IMR-90 (cell line): Measurements from ENCODE around the gene FLII. TPM values are rescaled to one million over a fixed set of nuclear protein-coding genes. Genes with fewer than 3 reads are reported as not detected.

ENCODE experiments used
- ATAC-seq: fragments of 200-7000 bp; cut with Tn5 transposase; 2 replicates; pipeline ENCODE4 v1.9.1; 2020; ENCODE audit warnings: low read depth, mild to moderate bottlenecking, moderate library complexity
- BruUV-seq: library from RNA; stranded (reverse); fragments of 400-500 nt; replicated peaks from 2 replicates; lab custom pipeline; 2021; lab: Mats Ljungman, UMichigan
- CTCF ChIA-PET: fragments of 300-600 bp; formaldehyde crosslinking; extraction: SDS; loops from one replicate; lab custom pipeline; 2021; ENCODE audit warnings: antibody characterized with exemption; lab: Yijun Ruan, JAX
- POLR2A ChIA-PET: fragments of 300-600 bp; sonication (Branson Sonifier 250); formaldehyde crosslinking; loops from one replicate; lab custom pipeline; 2022; ENCODE audit warnings: antibody characterized with exemption; ENCODE audit not compliant: unreplicated experiment; lab: Charles Lee
- DNase-seq: peaks from one replicate; pipeline ENCODE4 v3.0.0; 2013
- H2AFZ ChIP-seq: replicated peaks from 2 replicates; pipeline ENCODE3; 2013; ENCODE audit warnings: low read length, mild to moderate bottlenecking; ENCODE audit not compliant: poor library complexity
- H2AK5ac ChIP-seq: 2 replicates; pipeline ENCODE4 v1.6.1; 2013; ENCODE audit warnings: low read depth, low read length, inconsistent platforms
- H2AK9ac ChIP-seq: replicated peaks from 2 replicates; pipeline ENCODE3; 2013; ENCODE audit warnings: mild to moderate bottlenecking, low read depth, low read length, moderate library complexity; ENCODE audit not compliant: poor library complexity
- H2BK120ac ChIP-seq: 2 replicates; pipeline ENCODE4 v1.6.1; 2013; ENCODE audit warnings: low read depth, low read length, inconsistent platforms
- H2BK15ac ChIP-seq: 3 replicates; pipeline ENCODE4 v1.6.1; 2013; ENCODE audit warnings: low read depth, low read length, inconsistent platforms
- H2BK20ac ChIP-seq: 2 replicates; pipeline ENCODE4 v1.6.1; 2013; ENCODE audit warnings: low read depth, mild to moderate bottlenecking, inconsistent platforms, low read length, moderate library complexity
- H2BK5ac ChIP-seq: 2 replicates; pipeline ENCODE4 v1.6.1; 2013; ENCODE audit warnings: mild to moderate bottlenecking, low read depth, low read length, inconsistent platforms; ENCODE audit not compliant: poor library complexity, severe bottlenecking
- H3K14ac ChIP-seq: replicated peaks from 2 replicates; pipeline ENCODE4 v1.6.1; 2013; ENCODE audit warnings: low read depth, low read length, inconsistent platforms
- H3K18ac ChIP-seq: 2 replicates; pipeline ENCODE4 v1.6.1; 2013; ENCODE audit warnings: low read depth, low read length, control low read depth
- H3K23ac ChIP-seq: 2 replicates; pipeline ENCODE4 v1.6.1; 2013; ENCODE audit warnings: low read depth, low read length, inconsistent platforms
- H3K27ac ChIP-seq: 2 replicates; pipeline ENCODE4 v1.5.1; 2013; ENCODE audit warnings: mild to moderate bottlenecking, control low read depth, low read length; ENCODE audit not compliant: insufficient read depth
- H3K27me3 ChIP-seq: 2 replicates; pipeline ENCODE4 v1.6.1; 2013; ENCODE audit warnings: low read length; ENCODE audit not compliant: control insufficient read depth, insufficient read depth
- H3K36me3 ChIP-seq: 2 replicates; pipeline ENCODE4 v1.6.1; 2013; ENCODE audit warnings: low read length, mixed read lengths; ENCODE audit not compliant: control insufficient read depth, insufficient read depth
- H3K4ac ChIP-seq: 2 replicates; pipeline ENCODE4 v1.6.1; 2013; ENCODE audit warnings: low read depth, low read length, inconsistent platforms
- H3K4me1 ChIP-seq: 2 replicates; pipeline ENCODE4 v1.6.1; 2013; ENCODE audit warnings: low read length, mixed read lengths; ENCODE audit not compliant: control insufficient read depth, insufficient read depth
- H3K4me2 ChIP-seq: 2 replicates; pipeline ENCODE4 v1.6.1; 2013; ENCODE audit warnings: low read depth, mild to moderate bottlenecking, control low read depth, low read length, moderate library complexity
- H3K4me3 ChIP-seq: 2 replicates; pipeline ENCODE4 v1.5.1; 2013; ENCODE audit warnings: low read depth, mild to moderate bottlenecking, control low read depth, low read length, moderate library complexity; ENCODE audit not compliant: insufficient read depth
- H3K56ac ChIP-seq: 2 replicates; pipeline ENCODE4 v1.6.1; 2013; ENCODE audit warnings: low read length, inconsistent platforms; ENCODE audit not compliant: insufficient read depth; ENCODE audit errors: extremely low read depth
- H3K79me1 ChIP-seq, 2 experiments: 2 replicates each; pipeline ENCODE4 v1.6.1; 2013; ENCODE audit warnings: low read length in 2 of 2, inconsistent platforms in 1 of 2, low read depth in 1 of 2
- H3K9ac ChIP-seq: 2 replicates; pipeline ENCODE4 v1.6.1; 2013; ENCODE audit warnings: low read depth, low read length, control low read depth
- H3K9me1 ChIP-seq: 2 replicates; pipeline ENCODE4 v1.6.1; 2013; ENCODE audit warnings: low read length, inconsistent platforms; ENCODE audit not compliant: insufficient read depth
- H3K9me3 ChIP-seq: 2 replicates; pipeline ENCODE4 v1.6.1; 2013; ENCODE audit warnings: low read length; ENCODE audit not compliant: control insufficient read depth, insufficient read depth
- H4K20me1 ChIP-seq: 2 replicates; pipeline ENCODE4 v1.6.1; 2013; ENCODE audit warnings: low read length, inconsistent platforms; ENCODE audit not compliant: insufficient read depth
- H4K5ac ChIP-seq: 2 replicates; pipeline ENCODE4 v1.6.1; 2013; ENCODE audit warnings: mild to moderate bottlenecking, low read depth, low read length, control low read depth
- H4K8ac ChIP-seq, 2 experiments: 2 replicates each; pipeline ENCODE4 v1.6.1; 2013; ENCODE audit warnings: low read depth in 2 of 2, low read length in 2 of 2, control low read depth in 1 of 2, inconsistent platforms in 1 of 2
- H4K91ac ChIP-seq: 2 replicates; pipeline ENCODE4 v1.6.1; 2013; ENCODE audit warnings: low read depth, low read length, inconsistent platforms; ENCODE audit not compliant: insufficient read depth
- CHD1 ChIP-seq: IDR thresholded peaks from 2 replicates; pipeline ENCODE4 v1.6.1; 2012; ENCODE audit warnings: low read depth, low read length, improper control_type of control experiment
- ELK1 ChIP-seq: fragments of 150-350 bp; IDR thresholded peaks from 2 replicates; pipeline ENCODE4 v1.6.1; 2016; ENCODE audit warnings: low read depth, mild to moderate bottlenecking, low read length, moderate library complexity, borderline replicate concordance
- FOS ChIP-seq: fragments of 150-350 bp; IDR thresholded peaks from 2 replicates; pipeline ENCODE4 v1.6.1; 2016; ENCODE audit warnings: low read depth, low read length
- MAFK ChIP-seq: IDR thresholded peaks from 2 replicates; pipeline ENCODE4 v1.6.1; 2012; ENCODE audit warnings: low read depth, low read length, improper control_type of control experiment
- MAZ ChIP-seq: IDR thresholded peaks from 2 replicates; pipeline ENCODE4 v1.6.1; 2012; ENCODE audit warnings: low read depth, mild to moderate bottlenecking, low read length, improper control_type of control experiment, moderate library complexity, borderline replicate concordance
- MXI1 ChIP-seq: IDR thresholded peaks from 2 replicates; pipeline ENCODE4 v1.6.1; 2012; ENCODE audit warnings: low read depth, mild to moderate bottlenecking, low read length, moderate library complexity, borderline replicate concordance
- NFE2L2 ChIP-seq: fragments of 150-350 bp; IDR thresholded peaks from 2 replicates; pipeline ENCODE4 v1.6.1; 2016; ENCODE audit warnings: low read depth, mild to moderate bottlenecking, low read length
- POLR2A ChIP-seq: IDR thresholded peaks from 2 replicates; pipeline ENCODE4 v1.6.1; 2012; ENCODE audit warnings: mild to moderate bottlenecking, low read depth, low read length
- RAD21 ChIP-seq: IDR thresholded peaks from 2 replicates; pipeline ENCODE4 v1.6.1; 2012; ENCODE audit warnings: low read length, improper control_type of control experiment
- RCOR1 ChIP-seq: IDR thresholded peaks from 2 replicates; pipeline ENCODE4 v1.6.1; 2012; ENCODE audit warnings: mild to moderate bottlenecking, low read length, improper control_type of control experiment; ENCODE audit not compliant: insufficient replicate concordance
- RFX5 ChIP-seq: IDR thresholded peaks from 2 replicates; pipeline ENCODE4 v1.8.0; 2012; ENCODE audit warnings: low read depth, mild to moderate bottlenecking, low read length, moderate library complexity
- SMC3 ChIP-seq: fragments of 150-350 bp; IDR thresholded peaks from 2 replicates; pipeline ENCODE4 v1.6.1; 2016; ENCODE audit warnings: low read depth, mild to moderate bottlenecking, antibody characterized with exemption, low read length, moderate library complexity
- WGBS, 2 experiments: methylation state at CpG; one replicate each; pipeline versions ENCODE4 v1.1.5 to v1.1.7; 2013; ENCODE audit warnings: missing lambda C conversion rate in 2 of 2; ENCODE audit not compliant: insufficient read length in 1 of 2; ENCODE audit errors: extremely low coverage in 2 of 2; 5-methylcytosine and 5-hydroxymethylcytosine counted together
- dilution Hi-C: fragments of 300-500 bp; cut with HindIII; formaldehyde crosslinking; loops from one replicate; pipeline ENCODE4 v1.14.3; 2018; ENCODE audit warnings: low sequenced_read_pairs; ENCODE audit not compliant: unreplicated experiment
- in situ Hi-C: fragments of 300-500 bp; cut with MboI; formaldehyde crosslinking; loops from 3 replicates; pipeline ENCODE4 v1.14.3; 2019; ENCODE audit warnings: low sequenced_read_pairs, inconsistent platforms, mixed read lengths
- intact Hi-C: fragments of 100-400 bp; cut with micrococcal nuclease; formaldehyde crosslinking; loops from 2 replicates; pipeline ENCODE4 v1.10.0; 2022
- polyA plus RNA-seq, 3 experiments: library from polyadenylated mRNA; depleted of rRNA; stranded (reverse); fragments of >200 nt; gene quantifications; 2 replicates each; pipeline ENCODE4 v1.2.3, GENCODE V29; 2012; ENCODE audit warnings: low replicate concordance in 1 of 3
- total RNA-seq: library from RNA; depleted of rRNA; stranded (reverse); fragments of >200 nt; gene quantifications from 2 replicates; pipeline ENCODE4 v1.2.3, GENCODE V29; 2012
- TF ChIP-seq, protein P1 (sequence below): fragments of 150-350 bp; IDR thresholded peaks from 2 replicates; pipeline ENCODE4 v1.6.1; 2017; ENCODE audit warnings: mild to moderate bottlenecking, antibody characterized with exemption, low read length, low read depth

Gene FLII
- total and polyA plus RNA-seq, 2 of the 4 experiments (the other 2 are of a cell fraction) = 263 to 290 TPM

DNA sequence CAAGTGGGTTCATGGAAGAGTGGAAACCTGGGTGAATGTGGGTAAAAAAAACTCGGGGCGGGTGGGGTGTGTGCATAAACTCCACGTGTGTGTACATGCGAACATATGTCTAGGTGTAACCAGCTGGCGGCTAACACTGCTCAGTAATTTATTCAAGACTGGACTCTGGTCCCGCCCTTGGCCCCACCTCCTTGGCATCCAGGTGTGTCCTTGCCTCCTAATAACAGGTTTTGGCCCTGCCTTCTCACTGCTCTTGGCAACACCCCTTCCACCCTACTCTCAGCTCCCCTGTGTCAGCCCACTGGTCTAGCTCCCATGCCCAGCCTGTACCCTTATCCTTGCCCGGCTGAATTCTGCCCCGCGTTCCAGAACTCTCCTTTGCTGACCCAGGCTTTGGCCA lies 8.3 kb downstream of the FLII start:
- Histone ChIP-seq H3K56ac (no peak overlapping the region), H2AK5ac (no peak overlapping the region), H3K14ac (no peak overlapping the region), H3K4me2 (no peak overlapping the region), H3K9me1 (no peaks in the 10 kb centered on the region; the same call in 1 of the 2 replicates), H2BK120ac (no peak overlapping the region), H3K9ac (no peak overlapping the region), H3K23ac (no peak overlapping the region), H3K4me3 (no peak overlapping the region), H3K36me3 (peaks cover 89% of the 10 kb centered on the region), H3K18ac (no peak overlapping the region), H2BK15ac (no peak overlapping the region), H3K79me1 (peaks cover 0 to 44% of the 10 kb centered on the region in 2 experiments), H4K20me1 (peaks cover 31% of the 10 kb centered on the region), H4K5ac (no peak overlapping the region), H2AK9ac (no peak overlapping the region), H2BK20ac (no peak overlapping the region), H3K4ac (no peak overlapping the region), H3K27me3 (no peaks in the 10 kb centered on the region), H3K4me1 (no peaks in the 10 kb centered on the region), H3K9me3 (no peaks in the 10 kb centered on the region), H2AFZ (no peak overlapping the region), H3K27ac (no peak overlapping the region), H4K8ac (no peak overlapping the region), H4K91ac (no peak overlapping the region), H2BK5ac (no peak overlapping the region)
- ATAC-seq = no peak
- ChIA-PET POLR2A (no interaction called here), CTCF (no interaction called here)
- no peak for DNase-seq
- TF ChIP-seq, protein P1, sequence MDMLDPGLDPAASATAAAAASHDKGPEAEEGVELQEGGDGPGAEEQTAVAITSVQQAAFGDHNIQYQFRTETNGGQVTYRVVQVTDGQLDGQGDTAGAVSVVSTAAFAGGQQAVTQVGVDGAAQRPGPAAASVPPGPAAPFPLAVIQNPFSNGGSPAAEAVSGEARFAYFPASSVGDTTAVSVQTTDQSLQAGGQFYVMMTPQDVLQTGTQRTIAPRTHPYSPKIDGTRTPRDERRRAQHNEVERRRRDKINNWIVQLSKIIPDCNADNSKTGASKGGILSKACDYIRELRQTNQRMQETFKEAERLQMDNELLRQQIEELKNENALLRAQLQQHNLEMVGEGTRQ = no peak
- TF ChIP-seq MAFK (no peak), ELK1 (no peak), NFE2L2 (no peak), MXI1 (no peak), RCOR1 (no peak), RFX5 (no peak), FOS (no peak), RAD21 (no peak), MAZ (no peak), CHD1 (no peak), SMC3 (no peak), POLR2A (no peak)
- WGBS, 2 experiments = 88% methylated on average over 6 of the region's 9 CpGs; no CpG with 5 or more reads in 1 of the 2 experiments
- dilution Hi-C loops = no loop called here
- in situ Hi-C loops = no loop called here
- intact Hi-C loops = no loop called here
- no TSS peak for BruUV-seq
